ENCODE data around the gene RPL22.

Gene RPL22

GRCh38 chr1:6191968-6192367 lies 7.4 kb downstream of the RPL22 start:
- no peak for DNase-seq (ENCODE audit: low read depth)
- TF ChIP-seq CTCF (conservative IDR thresholded peaks at IDR 0.05; ENCODE audit: low read depth, low read length): no peak

DNA sequence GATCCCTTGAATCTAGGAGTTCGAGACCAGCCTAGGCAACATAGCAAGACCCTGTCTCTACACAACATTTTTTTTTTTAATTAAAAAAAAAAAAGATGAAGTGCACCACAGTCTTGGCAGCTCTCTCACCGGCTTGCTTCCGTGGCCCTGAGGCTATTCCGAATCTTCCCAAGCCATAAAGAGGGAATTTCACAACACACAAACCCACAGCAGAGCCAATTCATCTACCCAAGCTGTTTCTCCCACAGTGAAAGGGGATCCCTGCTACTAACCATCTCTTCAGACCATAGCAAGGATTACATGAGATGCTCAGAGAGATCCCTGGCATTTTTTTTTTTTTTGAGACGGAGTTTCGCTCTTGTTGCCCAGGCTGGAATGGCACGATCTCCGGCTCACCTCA lies 10.9 kb downstream of the RPL22 start:
- no peak overlapping the region for H3K4me3 ChIP-seq (ENCODE audit: low read length)
- DNase-seq (ENCODE audit: low read depth): no peak
- TF ChIP-seq CTCF (conservative IDR thresholded peaks at IDR 0.05; ENCODE audit: low read depth, low read length): no peak

More at GRCh38 chr1:6191968-6192367, 7.4 kb downstream of the RPL22 start:
- H3K4me3 ChIP-seq (ENCODE audit: low read length): no peak overlapping the region

GRCh38 chr1:6185635-6186382 lies 13.6 kb downstream of the RPL22 start:
- peak; percentile 60 for TF ChIP-seq CTCF (conservative IDR thresholded peaks at IDR 0.05; ENCODE audit: low read depth, low read length)
- H3K4me3 ChIP-seq (ENCODE audit: low read length): no peak overlapping the region
- DNase-seq (ENCODE audit: low read depth): no peak

DNA sequence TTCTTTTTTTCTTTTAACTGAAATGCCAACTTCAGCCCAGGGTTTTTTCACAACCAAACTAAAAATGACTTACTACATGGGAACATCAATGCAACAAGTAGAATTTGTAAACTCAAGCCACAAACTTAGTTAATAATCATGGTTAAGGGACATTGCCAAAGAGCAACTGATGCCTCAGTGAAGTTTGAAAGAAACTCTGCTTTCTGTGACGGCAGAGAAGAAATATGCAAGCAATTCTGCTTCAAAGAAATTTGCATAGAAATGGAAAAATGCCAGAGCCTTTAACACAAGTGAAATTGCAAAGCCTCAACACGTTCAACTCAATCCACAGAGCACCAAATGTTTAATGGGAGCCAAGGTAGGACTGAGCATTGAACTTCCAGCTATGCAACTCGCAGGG lies 14.2 kb downstream of the RPL22 start:
- no peak for TF ChIP-seq CTCF (conservative IDR thresholded peaks at IDR 0.05; ENCODE audit: low read depth, low read length)
- H3K4me3 ChIP-seq (ENCODE audit: low read length): no peak overlapping the region
- DNase-seq (ENCODE audit: low read depth): no peak

DNA sequence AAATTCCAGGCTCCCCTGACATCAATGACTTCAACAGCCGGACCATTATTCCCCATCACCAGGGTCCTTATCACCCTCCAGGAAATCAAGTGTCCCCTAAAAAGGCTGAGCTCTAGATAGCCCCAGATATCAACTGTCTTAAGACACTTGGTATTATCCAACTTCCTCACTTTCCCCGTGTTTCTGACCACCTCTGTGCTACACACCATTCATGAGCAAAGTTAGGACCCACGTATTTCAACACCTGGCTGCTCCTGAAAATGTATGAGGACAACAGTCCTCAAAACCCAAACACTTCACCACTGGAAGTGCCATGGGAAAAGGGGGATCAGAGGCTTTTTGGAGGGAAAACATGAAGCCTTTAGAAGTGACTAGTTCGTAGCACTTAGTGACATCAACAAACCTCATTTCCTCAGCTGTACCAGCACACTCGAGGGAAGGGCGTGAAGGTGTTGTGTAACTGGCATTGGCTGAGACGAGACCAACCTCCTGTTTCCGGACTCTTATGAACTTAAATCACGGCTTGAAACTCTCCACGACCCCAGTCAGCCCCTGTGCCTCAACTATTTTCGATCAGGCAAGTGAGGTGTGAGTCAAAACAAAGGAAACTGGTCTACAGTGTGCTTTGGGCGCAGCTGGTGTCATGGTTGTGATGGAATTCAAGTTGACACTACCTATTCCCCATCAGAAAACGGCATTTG lies 15.2 kb downstream of the RPL22 start:
- no peak for DNase-seq (ENCODE audit: low read depth)
- H3K4me3 ChIP-seq (ENCODE audit: low read length): no peak overlapping the region
- TF ChIP-seq CTCF (conservative IDR thresholded peaks at IDR 0.05; ENCODE audit: low read depth, low read length): no peak

DNA sequence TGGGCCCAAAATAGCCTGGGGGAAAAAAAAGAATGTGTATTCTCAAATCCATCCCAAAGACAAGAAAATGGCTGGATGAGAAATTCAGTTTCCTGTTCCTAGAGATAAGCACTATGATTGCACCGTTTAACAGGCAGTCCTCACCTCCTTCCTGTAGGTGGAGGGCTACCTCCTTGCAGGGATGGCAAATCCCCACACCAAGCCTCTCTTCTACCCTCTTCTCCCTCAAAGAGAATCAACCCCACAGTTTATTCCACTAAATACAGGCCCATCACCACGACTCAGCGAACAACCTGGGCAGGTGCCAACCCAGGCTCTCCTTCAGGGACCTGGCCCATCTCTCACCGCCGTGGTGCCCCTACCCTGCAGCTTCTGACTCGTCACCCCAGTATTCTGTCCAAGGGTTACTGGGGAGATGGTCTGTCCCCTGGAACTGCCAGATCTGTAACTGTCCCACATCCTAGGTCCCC lies 15.8 kb downstream of the RPL22 start:
- H3K4me3 ChIP-seq (ENCODE audit: low read length): no peak overlapping the region
- TF ChIP-seq CTCF (conservative IDR thresholded peaks at IDR 0.05; ENCODE audit: low read depth, low read length): peak; percentile 38
- no peak for DNase-seq (ENCODE audit: low read depth)
